ENCODE measurements around the gene TMIGD3.

Gene TMIGD3

GRCh38 chr1:111507411-111508201, 4.2 kb upstream of the TMIGD3 start:
- no peak for DNase-seq

- no peak for DNase-seq
Measured at GRCh38 chr1:111506561-111506960, 3.1 kb upstream of the TMIGD3 start.

- no peak for DNase-seq
Measured at GRCh38 chr1:111505641-111506119, 2.2 kb upstream of the TMIGD3 start.

GRCh38 chr1:111504097-111504496, 664 bp upstream of the TMIGD3 start:
- DNase-seq = no peak

GRCh38 chr1:111501645-111502044, 1.8 kb downstream of the TMIGD3 start:
- DNase-seq = no peak

- no peak for DNase-seq
Measured at GRCh38 chr1:111499026-111499785, 4.2 kb downstream of the TMIGD3 start.

- no peak for DNase-seq
Measured at GRCh38 chr1:111497592-111497991, 5.8 kb downstream of the TMIGD3 start.

- no peak for DNase-seq
Measured at GRCh38 chr1:111496398-111496797, 7.0 kb downstream of the TMIGD3 start.

GRCh38 chr1:111491070-111491469, 12.4 kb downstream of the TMIGD3 start:
- no peak for DNase-seq

- DNase-seq = no peak
Measured at GRCh38 chr1:111490220-111490619, 13.2 kb downstream of the TMIGD3 start.

GRCh38 chr1:111489604-111490003, 13.8 kb downstream of the TMIGD3 start:
- DNase-seq = no peak

- DNase-seq = no peak
Measured at GRCh38 chr1:111488669-111489068, 14.8 kb downstream of the TMIGD3 start.

- no peak for DNase-seq
Measured at GRCh38 chr1:111487133-111487532, 16.3 kb downstream of the TMIGD3 start.

- no peak for DNase-seq
Measured at GRCh38 chr1:111486431-111486830, 17.0 kb downstream of the TMIGD3 start.

- DNase-seq = no peak
Measured at GRCh38 chr1:111484391-111485026, 18.9 kb downstream of the TMIGD3 start.

GRCh38 chr1:111483876-111484275, 19.6 kb downstream of the TMIGD3 start:
- no peak for DNase-seq

GRCh38 chr1:111483166-111483565, 20.3 kb downstream of the TMIGD3 start:
- DNase-seq = no peak

- DNase-seq = no peak
Measured at GRCh38 chr1:111481387-111482221, 21.8 kb downstream of the TMIGD3 start.

GRCh38 chr1:111480674-111481073, 22.8 kb downstream of the TMIGD3 start:
- DNase-seq = no peak

- no peak for DNase-seq
Measured at GRCh38 chr1:111476761-111477309, 26.6 kb downstream of the TMIGD3 start.

- no peak for DNase-seq
Measured at GRCh38 chr1:111476214-111476613, 27.2 kb downstream of the TMIGD3 start.

GRCh38 chr1:111475701-111476100, 27.7 kb downstream of the TMIGD3 start:
- no peak for DNase-seq
